ENCODE data around the gene CLMN.
"Not testable (repeated sequence)": the region's sequence is repeated elsewhere in the genome, so short reads cannot be mapped to it uniquely, and the experiment has no call there.

CLMN gene

DNA sequence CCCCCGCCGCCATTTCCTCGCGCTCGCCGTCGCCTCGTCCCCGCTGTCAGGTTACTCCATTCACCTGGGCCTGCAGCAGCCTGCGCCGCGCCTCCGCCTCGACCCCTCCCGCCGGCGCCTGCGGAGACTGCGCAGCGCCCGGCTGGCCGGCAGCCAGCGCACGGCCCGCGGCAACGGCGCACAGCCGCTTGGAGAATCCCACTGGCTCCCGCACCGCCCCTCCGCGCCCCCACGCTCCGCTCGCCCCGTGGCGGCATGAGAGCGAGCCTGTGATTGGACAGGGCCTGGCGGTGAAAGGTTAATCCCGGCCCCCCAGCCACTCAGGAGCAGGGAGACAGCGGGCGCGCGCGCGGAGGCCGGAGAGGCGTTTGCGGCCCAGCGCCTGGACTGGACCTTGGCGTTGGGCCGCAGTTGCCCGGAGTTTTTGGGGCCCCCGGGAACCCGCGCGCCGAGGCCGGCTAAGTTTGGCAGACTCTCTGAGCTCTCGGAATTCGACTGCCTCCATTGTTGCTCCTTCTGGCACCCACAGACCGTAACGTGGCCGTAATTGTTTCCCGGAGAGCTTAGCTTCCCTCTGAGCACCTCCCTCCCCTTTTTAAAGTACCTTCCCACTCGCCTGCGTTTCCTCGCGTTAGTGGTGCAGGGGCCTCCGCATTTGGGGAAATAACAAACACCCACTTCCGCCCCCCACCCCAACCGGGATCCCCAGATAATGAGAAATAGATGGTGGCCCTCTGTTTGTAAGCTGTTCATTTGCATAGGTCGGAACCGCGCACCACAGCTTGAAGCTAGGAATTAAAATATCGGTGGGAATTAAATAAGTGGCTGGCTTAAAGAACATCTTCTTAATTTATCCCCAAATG is 162.2 kb downstream of the CLMN start, which contains the start of gene DICER1:
Gene DICER1, minus strand, starts transcription at position 203 of the 863 bp plus-strand sequence. CDS start 24,071 bp downstream, outside the sequence.
- peak; percentile 85 for ATAC-seq

DNA sequence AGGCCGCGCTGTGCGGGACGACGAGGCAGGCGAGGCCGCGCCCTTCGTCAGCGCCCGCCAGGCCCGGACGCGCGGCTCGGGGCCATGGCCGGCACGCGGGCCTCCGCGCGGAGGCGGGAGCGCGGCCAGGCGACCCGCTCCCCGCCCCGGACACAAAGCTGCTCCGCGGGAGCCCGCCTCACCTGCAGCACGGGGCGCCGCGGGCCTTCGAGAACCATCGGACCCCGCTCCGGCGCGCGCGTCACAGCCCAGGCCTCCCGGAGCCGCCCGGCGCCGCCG is 162.7 kb downstream of the CLMN start:
- no peak for DNase-seq
- no peak for ATAC-seq

More for the DNA sequence above, 162.2 kb downstream of the CLMN start, which contains the start of gene DICER1:
- DNase-seq: peak; percentile 97

DNA sequence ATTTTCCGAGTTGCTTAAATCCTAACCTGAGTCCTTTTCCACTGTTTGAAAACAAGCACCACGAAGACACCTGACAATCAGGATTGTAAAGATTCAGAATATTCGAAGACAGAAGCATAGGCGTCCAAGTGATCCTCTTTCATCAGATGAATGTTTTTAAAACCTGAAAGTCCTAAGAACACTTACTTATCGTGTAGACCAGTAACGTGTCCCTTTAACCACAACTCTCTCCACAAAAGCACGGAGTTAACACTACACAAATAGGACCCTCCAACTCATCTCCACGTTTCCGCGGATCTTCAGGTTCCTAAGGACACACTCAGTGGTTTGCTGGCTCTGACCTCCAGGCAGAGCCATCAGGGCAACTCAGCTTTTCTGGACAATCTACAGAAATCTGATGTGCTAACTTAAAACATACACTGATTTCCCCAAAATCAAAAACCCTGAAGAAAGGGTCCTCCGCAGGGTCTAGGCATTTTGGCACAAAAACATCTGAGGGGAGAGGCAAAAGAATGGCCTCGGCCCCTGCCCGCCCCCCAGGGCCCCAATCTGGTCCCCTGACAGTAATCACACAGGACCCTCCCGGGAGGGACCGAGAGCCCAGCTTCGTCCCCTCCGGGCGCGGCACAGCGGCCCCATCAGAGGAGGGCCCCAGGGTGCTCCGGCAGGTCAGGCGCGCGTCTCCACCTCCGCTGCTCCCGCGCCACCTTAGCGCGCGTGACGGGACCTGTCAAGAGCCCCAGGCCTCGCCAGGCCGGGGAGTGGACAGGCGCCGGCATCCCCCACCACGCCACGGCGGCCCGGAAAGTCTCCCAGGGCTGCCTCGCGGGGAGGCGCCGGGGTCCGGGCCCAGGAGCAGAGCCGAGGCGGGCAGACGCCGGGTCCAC is 163.3 kb downstream of the CLMN start:
- DNase-seq: peak; percentile 40
- ATAC-seq: peak; percentile 11

DNA sequence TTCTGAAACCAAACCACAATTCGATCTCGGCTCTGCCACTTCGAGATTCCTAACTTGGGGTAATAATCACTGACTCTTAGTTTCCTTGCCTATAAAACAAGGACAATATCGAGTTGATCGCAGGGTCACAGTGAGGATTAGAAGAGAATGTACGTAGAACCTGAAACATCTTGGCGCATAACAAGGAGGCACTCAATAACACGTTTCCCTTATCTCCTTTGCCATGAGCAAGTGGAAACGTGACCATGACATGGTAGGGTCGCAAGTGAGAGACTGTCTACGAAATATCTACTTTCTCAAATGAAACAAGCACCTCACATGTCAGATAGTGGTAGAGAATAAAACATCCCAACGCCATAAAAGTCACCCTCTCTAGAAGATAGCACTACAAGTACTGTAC is 164.7 kb downstream of the CLMN start:
- DNase-seq (no peak), ATAC-seq (no peak)

DNA sequence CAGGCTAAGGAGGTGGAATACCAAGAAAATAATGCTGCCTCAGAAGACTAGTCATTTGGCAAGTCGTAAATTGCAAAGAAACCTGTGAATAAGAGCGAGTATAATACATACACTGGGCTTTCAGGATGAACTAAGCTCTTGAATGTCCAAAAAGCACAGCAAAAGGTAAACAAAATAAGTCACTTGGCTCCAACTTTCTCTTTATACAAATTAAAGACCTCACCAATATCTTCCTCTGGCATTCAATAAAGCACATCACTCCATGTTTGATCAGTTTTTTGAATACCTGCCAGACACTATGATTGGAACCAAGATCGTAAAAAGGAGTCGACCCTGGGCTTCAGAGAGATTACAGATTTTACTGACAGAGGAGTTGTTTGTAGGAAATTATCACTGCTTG is 165.8 kb downstream of the CLMN start:
- no peak for ATAC-seq
- DNase-seq: no peak

DNA sequence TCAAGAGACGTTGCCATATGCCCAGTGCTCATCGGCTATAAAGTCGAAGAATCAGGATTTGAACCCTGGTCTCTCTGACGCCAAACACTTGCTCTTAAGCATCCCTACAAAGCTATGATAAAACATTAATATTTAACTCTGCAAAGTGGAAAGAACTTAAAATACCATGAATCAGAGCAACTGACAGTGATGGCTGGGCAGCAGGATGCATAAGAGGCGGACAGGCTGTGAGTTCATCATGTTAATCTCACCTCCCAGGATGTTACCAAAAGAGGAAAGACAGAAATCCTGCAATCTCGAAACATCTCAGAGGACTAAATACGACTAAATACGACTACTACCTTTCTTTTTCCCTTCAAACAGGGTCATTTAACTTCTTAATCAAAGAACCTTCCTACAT is 168.1 kb downstream of the CLMN start:
- ATAC-seq (no peak), DNase-seq (no peak)

DNA sequence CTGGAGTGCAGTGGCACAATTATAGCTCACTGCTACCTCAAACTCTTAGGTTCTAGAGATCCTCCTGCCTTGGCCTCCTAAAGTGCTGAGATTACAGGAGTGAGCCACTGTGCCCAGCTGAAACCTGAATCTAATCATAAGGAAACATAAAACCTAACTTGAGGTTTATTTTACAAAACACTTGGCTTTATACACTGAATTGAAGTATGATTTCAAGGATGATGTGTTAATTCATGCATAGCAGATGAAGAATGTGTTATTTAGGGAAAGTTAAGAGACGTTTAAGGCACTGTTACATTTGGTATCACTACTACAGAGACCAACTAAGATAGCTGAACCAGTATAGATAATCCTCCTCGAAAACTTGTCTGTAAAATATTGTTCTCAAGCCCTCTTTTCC is 168.8 kb downstream of the CLMN start:
- no peak for DNase-seq
- no peak for ATAC-seq

DNA sequence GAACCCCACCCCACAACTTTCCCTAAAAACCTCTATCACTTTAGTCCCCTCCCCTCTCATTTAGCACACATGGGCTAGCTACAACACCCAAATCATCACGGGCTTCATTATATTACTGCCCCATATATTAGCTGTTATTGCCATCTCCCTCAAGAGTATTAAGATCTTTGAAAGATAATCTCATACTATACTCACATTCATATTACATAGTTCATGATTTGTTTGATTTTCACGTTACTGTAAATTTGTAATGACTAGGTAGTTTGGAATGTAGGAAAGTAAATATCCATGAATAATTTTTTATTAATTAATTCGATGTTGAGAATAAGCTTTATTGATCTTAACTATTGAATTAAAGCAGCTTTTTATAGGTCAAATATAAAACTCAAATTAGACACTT is 170.3 kb downstream of the CLMN start:
- DNase-seq (no peak), ATAC-seq (no peak)

DNA sequence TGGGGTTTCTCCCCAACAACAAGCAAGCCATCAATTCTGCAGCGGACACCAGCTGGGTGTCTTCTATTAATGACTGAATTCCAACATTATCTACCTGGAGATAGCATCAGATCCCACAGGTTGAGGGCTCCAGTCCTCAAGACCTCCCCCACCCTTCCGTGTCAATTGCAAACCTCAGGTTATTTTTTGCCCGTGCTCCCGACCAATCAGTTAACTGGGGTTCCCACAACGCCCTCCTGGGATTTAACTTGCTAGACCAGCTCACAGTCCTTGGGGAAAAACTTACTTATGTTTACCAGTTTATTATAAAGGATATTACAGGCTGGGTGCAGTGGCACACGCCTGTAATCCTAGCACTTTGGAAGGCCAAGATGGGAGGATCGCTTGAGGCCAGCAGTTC is 172.1 kb downstream of the CLMN start:
- no peak for ATAC-seq
- no peak for DNase-seq

DNA sequence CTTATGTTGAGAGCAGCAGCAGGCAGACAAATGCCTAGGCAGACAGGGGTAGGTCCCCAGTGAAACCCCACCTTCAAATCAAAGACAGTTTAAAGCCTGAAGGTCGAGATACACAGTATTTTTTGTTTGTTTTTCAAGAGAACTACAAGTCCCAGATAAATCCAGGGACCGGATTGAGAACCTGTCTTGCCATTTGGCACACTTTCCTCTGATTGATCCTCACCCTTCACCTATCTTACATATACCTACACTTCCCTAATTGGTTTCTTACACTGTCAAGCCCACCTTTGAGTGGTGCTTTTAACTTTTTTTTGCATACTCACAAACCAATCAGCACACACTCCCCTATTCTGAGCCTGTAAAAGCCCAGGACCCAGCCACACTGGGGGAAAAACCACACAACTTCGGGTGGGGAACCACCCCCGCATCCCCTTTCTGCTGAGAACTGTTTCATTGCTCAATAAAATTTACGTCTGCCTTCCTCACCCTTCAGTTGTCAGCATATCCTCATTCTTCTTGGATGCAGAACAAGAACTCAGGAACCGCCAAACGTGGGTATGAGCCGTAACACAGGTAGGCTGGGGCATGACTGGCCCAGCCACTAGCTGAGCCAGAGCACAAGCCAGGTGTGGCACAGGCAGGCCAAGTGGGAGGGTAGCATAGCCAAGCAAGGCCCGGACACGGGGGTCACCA is 173.5 kb downstream of the CLMN start:
- ATAC-seq (no peak), DNase-seq (no peak)

DNA sequence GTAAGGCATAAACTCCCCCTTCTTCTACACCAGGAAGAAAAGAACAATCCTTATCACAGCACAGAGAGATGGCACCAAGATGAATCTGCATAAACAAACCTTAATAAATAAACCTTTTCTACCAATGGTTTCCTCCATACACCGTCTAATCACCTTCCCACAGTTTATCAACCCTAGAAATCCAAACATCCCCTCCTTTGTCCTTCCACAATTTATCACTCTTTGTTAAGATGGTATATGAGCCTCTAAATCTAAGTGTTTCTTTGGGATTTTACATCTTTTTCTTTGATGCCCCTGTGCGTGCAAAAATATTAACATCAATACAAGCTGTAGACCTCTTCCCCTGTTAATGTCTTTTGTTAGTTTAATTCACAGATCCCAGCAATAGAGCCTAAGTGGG is 174.9 kb downstream of the CLMN start:
- DNase-seq (no peak), ATAC-seq (no peak)

DNA sequence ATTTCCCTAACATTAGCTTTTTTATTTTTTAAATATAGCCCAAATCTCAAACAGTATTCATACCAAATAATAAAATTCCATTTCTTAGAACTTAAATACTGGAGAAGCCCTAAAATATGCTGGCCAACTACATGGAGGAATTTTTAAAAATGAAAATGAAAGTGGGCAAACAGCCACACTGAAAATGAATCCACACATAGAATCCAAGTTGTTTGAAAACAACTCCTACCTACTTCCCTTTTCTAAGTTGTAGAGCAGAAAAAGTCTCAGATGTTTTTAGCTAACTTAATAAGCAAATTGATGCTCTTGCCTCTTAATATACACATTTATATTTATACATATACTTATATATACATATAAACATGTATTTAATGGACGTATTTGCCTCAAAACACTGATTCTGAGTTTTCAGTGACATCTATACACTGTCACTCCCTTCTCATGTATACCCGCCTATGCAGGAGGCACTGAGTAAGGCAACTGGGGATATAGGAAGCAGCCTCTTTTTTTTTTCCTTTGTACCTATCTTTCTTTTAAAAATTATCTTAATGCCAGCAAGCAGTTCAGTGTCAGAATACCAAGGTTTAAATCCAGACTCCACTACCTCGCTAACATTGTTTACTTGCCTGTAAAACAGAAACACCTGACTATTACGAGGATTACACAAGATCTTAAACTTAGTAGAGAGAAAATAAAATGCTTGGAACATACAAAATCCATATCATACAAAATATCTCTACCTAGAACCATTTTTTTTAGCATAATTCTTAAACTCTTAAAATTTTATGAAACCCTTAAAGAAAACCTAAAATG is 175.7 kb downstream of the CLMN start:
- ATAC-seq (no peak), DNase-seq (no peak)

DNA sequence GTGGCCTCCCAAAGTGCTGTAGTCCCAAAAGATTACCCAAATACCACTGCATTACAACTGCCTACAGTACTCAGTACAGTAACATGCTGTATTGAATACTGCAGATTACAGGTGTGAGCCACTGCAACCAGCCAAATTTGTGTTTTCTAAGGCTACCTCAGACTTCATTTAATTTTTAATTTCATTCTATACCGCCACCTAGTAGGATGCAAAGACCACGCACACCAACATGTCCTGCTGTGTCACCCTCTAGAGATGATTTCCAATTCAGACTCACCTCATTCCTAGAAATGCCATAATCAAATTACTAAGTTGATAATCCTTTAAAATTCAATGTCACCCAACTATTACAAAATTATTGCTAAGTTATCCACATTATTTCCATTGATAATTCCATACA is 177.5 kb downstream of the CLMN start:
- no peak for DNase-seq
- no peak for ATAC-seq

DNA sequence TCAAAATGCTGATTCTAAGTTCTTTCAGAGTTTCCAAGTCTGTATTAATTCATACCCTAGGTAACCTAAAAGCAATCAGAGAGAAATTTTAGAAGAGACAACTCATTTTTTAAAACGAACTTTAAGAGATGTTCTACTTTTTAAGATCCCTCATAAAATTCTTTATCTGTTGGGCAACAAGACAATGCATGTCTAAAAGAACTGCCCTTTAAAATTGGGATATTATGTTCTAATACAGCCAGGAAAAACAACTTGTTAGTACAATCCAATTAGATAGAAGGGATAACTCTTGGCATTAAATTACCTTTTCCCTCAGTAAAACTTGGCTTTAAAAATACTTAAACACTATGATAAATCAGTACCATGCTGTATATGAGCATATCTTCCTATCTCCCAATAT is 178.0 kb downstream of the CLMN start:
- ATAC-seq: no peak
- no peak for DNase-seq

DNA sequence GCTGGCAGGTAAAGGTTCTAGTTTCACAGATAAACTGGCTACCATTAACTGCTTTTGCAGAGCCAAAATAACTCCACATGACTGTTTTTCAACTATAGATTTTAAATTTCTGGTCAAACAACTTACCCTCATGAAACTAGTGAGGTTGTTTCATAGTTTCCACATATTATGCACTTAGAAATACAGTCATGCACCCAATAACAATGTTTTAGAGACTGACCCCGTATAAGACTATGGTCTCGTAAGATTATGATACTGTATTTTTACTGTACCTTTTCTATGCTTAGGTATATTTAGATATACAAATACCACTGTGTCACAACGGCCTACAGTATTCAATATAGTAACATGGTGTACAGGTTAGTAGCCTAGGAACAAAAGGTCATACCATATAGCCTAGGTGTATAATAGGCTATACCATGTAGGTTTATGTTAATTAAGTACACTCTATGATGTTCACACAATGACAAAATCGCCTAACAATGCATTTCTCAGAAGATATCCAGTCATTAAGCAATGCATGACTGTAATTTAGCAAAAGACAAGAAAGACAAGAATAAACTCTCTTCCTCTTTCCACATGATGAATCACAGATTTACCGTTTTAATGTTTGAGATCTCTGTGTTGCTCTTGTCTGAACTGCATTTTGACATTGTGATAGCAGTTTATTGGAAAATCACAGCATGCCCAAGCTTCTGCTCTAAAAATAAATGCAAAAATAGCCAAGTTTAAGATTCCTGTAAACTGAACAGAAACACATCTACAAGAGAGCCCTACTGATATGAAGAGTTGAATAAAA is 179.4 kb downstream of the CLMN start:
- peak; percentile 32 for ATAC-seq
- DNase-seq: no peak

DNA sequence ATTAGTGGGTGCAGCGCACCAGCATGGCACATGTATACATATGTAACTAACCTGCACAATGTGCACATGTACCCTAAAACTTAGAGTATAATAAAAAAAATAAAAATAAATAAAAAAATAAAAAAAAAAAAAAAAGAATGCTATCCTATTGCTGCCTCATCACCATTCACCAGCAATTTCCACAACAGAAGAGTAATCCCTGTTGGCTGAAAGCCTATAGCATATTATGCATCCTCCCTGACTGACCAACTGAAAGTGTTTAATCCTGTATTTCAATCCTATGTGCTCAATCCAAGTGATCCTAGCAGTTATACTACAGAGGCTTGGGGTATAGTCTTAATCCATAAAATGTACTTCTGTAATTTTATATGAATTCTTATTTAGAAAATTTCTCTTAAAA is 180.8 kb downstream of the CLMN start:
- DNase-seq (no peak), ATAC-seq (no peak)

DNA sequence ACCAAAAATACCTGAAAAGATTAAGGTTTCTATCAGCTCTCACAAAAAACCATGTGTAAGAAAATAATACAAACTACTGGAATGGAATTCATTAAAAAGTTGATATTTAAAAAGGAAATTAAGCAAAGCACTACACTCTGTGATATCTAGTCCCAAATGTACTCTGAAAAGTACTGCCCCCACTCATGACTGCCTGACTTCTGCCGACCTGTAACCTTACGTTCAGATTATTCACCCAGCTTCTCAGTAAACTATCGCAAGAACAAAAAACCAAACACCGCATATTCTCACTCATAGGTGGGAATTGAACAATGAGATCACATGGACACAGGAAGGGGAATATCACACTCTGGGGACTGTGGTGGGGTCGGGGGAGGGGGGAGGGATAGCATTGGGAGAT is 181.3 kb downstream of the CLMN start:
- not testable (repeated sequence) for DNase-seq, ATAC-seq

DNA sequence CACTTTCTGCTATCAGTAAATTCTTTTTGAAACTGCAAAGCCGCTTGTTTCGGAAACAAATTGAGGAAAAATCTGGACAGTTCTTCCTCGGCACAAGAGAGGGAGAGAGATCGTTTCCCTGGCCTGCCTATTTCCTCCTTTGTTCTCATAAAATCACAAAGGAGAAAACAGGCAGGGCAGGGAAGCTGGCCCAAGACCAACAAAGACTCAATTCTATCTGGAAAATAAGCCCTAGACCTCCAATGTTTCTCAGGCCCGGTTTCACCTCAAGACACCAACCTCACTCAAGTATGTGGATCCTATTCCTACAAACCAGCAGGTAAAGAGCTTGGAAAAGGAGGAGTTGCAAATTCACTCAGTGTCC is 181.9 kb downstream of the CLMN start:
- no peak for ATAC-seq

DNA sequence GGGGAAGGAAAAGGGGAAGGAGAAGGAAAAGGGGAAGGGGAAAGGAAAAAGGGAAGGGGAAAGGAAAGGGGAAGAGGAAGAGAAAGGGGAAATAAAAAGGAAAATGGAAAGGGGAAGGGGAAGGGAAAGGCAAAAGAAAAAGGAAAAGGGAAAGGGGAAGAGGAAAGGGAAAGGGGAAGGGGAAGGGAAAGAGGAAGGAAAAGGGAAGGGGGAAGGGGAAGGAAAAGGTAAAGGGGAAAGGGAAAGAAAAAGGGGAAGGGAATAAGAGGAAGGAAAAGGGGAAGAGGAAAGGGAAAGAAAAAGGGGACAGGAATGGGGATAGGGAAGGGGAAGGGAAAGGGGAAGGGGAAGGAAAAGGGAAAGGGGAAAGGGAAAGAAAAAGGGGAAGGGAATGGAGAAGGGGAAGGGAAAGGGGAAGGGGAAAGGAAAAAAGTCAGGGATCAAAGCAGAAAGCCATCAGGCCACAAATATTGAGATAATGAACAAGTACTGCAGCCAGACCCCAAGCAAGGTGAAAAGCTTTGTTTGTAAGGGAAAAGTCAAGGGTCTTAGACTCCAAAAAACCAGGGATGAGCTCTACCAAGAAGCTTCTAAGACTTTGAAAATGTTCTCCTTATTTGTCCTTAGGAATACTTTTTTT is 182.4 kb downstream of the CLMN start:
- no peak for DNase-seq

More for the DNA sequence above, 181.9 kb downstream of the CLMN start:
- no peak for DNase-seq

DNA sequence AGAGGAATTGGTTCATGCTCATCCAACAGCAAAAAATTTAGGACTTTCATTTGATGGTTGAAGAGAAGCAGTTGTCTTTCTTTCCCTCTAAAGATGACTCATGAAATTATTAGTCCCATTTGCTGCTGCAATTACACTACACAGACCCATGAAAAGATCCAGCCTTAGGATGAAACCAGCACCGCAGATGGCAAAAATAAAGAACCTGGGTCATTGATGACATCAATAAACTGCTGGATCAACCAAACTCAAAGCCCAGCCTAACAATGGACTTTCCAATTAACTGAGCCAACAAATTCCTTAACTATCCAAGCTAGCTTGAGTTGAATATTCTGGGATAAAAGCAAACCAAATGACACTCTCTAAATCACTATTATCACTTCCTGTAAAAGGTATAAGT is 183.1 kb downstream of the CLMN start:
- ATAC-seq: no peak
- no peak for DNase-seq

More for the DNA sequence above, 182.4 kb downstream of the CLMN start:
- no peak for ATAC-seq

All from stimulated activated naive CD8-positive, alpha-beta T cell treated with anti-CD3 and anti-CD28 coated beads, Interleukin-15, Interleukin-2, amounts not matched to agents 100 U/mL and 50 U/mL, for 24 hours (primary cell).